Measurements from ENCODE around the gene ZNF223.

ZNF223 gene

GRCh38 chr19:44072543-44073401, 20.9 kb downstream of the ZNF223 start:
- DNase-seq = no peak

- DNase-seq = no peak
Measured at GRCh38 chr19:44076325-44076724, 24.5 kb downstream of the ZNF223 start.

DNA sequence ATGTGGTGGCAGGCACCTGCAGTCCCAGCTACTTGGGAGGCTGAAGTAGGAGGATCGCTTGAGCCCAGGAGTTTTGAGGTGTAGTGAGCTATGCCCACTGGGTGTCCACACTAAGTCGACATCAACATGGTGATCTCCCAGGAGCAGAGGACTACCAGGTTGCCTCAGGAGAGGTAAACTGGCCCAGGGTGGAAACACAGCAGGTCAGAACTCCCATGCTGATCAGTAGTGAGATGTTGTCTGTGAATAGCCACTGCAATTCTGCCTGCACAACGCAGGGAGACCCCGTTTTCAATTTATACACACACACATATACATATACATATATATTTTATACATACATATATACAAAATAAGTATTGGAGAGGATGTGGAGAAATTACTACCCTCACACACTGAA, 40.3 kb downstream of the ZNF223 start:
- no peak for DNase-seq

GRCh38 chr19:44093931-44094765, 42.3 kb downstream of the ZNF223 start, which contains the start of gene ZNF224:
TSS of gene ZNF224 (plus strand) at chr19:44094361. CDS start at chr19:44097874, 3,513 bp downstream.
- peak; percentile 60 to 92 for DNase-seq

- no peak for DNase-seq
Measured at GRCh38 chr19:44107751-44108150, 55.9 kb downstream of the ZNF223 start.

GRCh38 chr19:44109458-44109857, 57.6 kb downstream of the ZNF223 start:
- DNase-seq = no peak

- no peak for DNase-seq
Measured at GRCh38 chr19:44111910-44112463, 60.2 kb downstream of the ZNF223 start.

DNA sequence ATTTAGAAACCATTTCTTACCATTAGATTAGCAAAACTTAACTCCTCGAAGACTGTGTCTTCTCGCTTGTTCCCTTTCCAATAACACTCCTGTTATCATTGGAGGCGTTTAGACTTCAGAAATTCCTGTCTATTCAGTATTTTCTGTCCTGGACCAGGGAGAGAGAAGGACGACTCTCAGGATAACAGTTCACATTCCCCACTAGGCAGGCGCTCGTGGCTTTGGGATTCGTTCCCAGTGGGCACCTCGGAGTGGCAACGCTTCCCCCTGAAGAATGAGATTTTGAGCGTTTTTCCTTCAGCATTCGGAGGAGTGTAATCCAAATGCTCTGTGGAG, 60.9 kb downstream of the ZNF223 start:
- no peak for DNase-seq

DNA sequence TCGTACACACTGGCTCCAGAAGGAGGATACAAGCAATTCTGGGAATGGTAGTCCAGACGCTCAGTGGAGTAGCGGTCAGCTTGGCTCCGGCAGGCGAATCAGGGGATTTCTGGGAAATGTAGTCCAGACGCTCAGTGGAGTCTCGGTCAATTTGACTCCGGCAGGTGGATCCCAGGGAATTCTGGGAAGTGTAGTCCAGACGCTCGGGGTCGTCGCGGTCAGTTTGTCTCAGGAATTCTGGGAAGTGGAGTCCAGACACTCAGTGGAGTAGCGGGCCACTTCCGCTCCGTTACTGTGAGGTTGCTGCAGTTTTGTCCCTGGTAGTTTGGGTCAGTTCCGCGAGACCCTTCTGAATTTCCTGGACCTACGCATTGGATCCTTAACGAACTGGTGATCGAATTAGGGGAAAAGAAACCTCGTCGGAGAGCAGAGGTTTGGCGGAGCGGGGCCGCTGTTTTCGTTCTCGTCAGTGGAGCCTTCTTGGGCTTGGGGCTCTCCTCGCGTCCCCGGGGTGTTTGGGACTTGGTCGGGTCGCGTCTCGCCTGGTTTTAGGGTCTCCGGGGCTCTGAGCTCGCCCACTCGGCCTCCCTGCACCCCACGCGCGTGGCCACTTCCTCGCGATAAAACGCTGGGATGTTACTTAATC, 61.4 kb downstream of the ZNF223 start, which contains the start of gene ZNF225:
TSS of gene ZNF225 (plus strand) at position 262 of the 646 bp plus-strand sequence. CDS start 2,429 bp downstream, outside the sequence.
- peak; percentile 60 to 94 for DNase-seq

- no peak for DNase-seq
Measured at GRCh38 chr19:44113784-44114390, 62.1 kb downstream of the ZNF223 start.

All from bone marrow (tissue), 2 donors.